Neural cell (in vitro differentiated cells): Measurements from ENCODE around the gene DEFB131B. TPM values are rescaled to one million over a fixed set of nuclear protein-coding genes. Genes with fewer than 3 reads are reported as not detected.

ENCODE experiments used
- H2AFZ ChIP-seq: fragments of 200-600, 300-800 bp; sonication (generic), shearing (Covaris generic); 2 replicates; pipeline ENCODE4 v1.6.0; 2014; ENCODE audit warnings: low read depth, mild to moderate bottlenecking, antibody characterized with exemption, low read length, moderate library complexity
- H3F3A ChIP-seq: fragments of 200-600 bp; shearing (Covaris generic); 2 replicates; pipeline ENCODE4 v1.6.1; 2016; ENCODE audit warnings: mild to moderate bottlenecking, moderate library complexity, mixed read lengths, antibody characterized with exemption, low read length; ENCODE audit not compliant: insufficient read depth, poor library complexity, severe bottlenecking
- H3K27ac ChIP-seq: fragments of 200-600, 300-800 bp; sonication (generic), shearing (Covaris generic); 2 replicates; pipeline ENCODE4 v1.5.1; 2014; ENCODE audit warnings: mild to moderate bottlenecking, low read length, moderate library complexity
- H3K27me3 ChIP-seq: fragments of 300-800, 200-600 bp; sonication (generic), shearing (Covaris generic); 2 replicates; pipeline ENCODE4 v1.6.0; 2014; ENCODE audit warnings: mild to moderate bottlenecking, low read depth, low read length, moderate library complexity; ENCODE audit not compliant: insufficient read depth
- H3K36me3 ChIP-seq: fragments of 300-800, 200-600 bp; sonication (generic), shearing (Covaris generic); 2 replicates; pipeline ENCODE4 v1.5.1; 2014; ENCODE audit warnings: mild to moderate bottlenecking, antibody characterized with exemption, low read length, moderate library complexity; ENCODE audit not compliant: insufficient read depth
- H3K4me2 ChIP-seq: fragments of 300-800, 200-600 bp; sonication (generic), shearing (Covaris generic); 2 replicates; pipeline ENCODE4 v1.6.0; 2014; ENCODE audit warnings: mild to moderate bottlenecking, low read length
- H3K4me3 ChIP-seq: fragments of 300-800, 200-600 bp; sonication (generic), shearing (Covaris generic); 2 replicates; pipeline ENCODE4 v1.5.1; 2014; ENCODE audit warnings: mild to moderate bottlenecking, low read length, moderate library complexity
- H3K79me2 ChIP-seq: fragments of 200-600 bp; shearing (Covaris generic); replicated peaks from 2 replicates; pipeline ENCODE4 v1.6.0; 2014; ENCODE audit warnings: mild to moderate bottlenecking, low read length, moderate library complexity; ENCODE audit not compliant: insufficient read depth
- H3K9ac ChIP-seq: fragments of 300-800, 200-600 bp; sonication (generic), shearing (Covaris generic); 2 replicates; pipeline ENCODE4 v1.6.1; 2016; ENCODE audit warnings: mild to moderate bottlenecking, low read length, mixed read lengths
- H3K9me2 ChIP-seq: fragments of 200-600 bp; shearing (Covaris generic); 2 replicates; pipeline ENCODE4 v1.6.1; 2016; ENCODE audit warnings: mild to moderate bottlenecking, low read length, mixed read lengths; ENCODE audit not compliant: insufficient read depth
- H3K9me3 ChIP-seq: fragments of 200-600, 300-800 bp; sonication (generic), shearing (Covaris generic); 2 replicates; pipeline ENCODE4 v1.6.1; 2016; ENCODE audit warnings: mild to moderate bottlenecking, mixed run types, low read length, moderate library complexity, mixed read lengths
- H4K20me1 ChIP-seq: fragments of 200-600 bp; shearing (Covaris generic); 2 replicates; pipeline ENCODE4 v1.6.1; 2016; ENCODE audit warnings: mild to moderate bottlenecking, mixed run types; ENCODE audit not compliant: insufficient read depth
- CTCF ChIP-seq: fragments of 450-650 bp; IDR thresholded peaks from 2 replicates; pipeline ENCODE4 v1.5.1; 2014; ENCODE audit warnings: antibody characterized with exemption, mild to moderate bottlenecking, moderate library complexity; ENCODE audit not compliant: poor library complexity, severe bottlenecking
- EP300 ChIP-seq: fragments of 450-650 bp; conservative IDR thresholded peaks from 2 replicates; pipeline ENCODE4 v1.6.1; 2014; ENCODE audit warnings: antibody characterized with exemption, mild to moderate bottlenecking, moderate library complexity; ENCODE audit not compliant: poor library complexity, severe bottlenecking
- EZH2 ChIP-seq: fragments of 200-600, 300-800 bp; shearing (Covaris generic), sonication (generic); IDR thresholded peaks from 2 replicates; pipeline ENCODE4 v1.6.1; 2014; ENCODE audit warnings: antibody characterized with exemption, low read length, borderline replicate concordance, mild to moderate bottlenecking; ENCODE audit not compliant: insufficient read depth, poor library complexity, severe bottlenecking
- MXI1 ChIP-seq: fragments of 450-650 bp; conservative IDR thresholded peaks from 2 replicates; pipeline ENCODE4 v1.6.1; 2014; ENCODE audit warnings: antibody characterized with exemption, mild to moderate bottlenecking; ENCODE audit not compliant: poor library complexity, severe bottlenecking
- POLR2AphosphoS5 ChIP-seq: IDR thresholded peaks from 2 replicates; pipeline ENCODE4 v1.6.1; 2012
- RAD21 ChIP-seq: fragments of 450-650 bp; conservative IDR thresholded peaks from 2 replicates; pipeline ENCODE4 v1.6.1; 2014; ENCODE audit warnings: antibody characterized with exemption, mild to moderate bottlenecking, moderate library complexity
- REST ChIP-seq: IDR thresholded peaks from 2 replicates; pipeline ENCODE4 v1.6.1; 2012; ENCODE audit warnings: borderline replicate concordance
- SMC3 ChIP-seq: fragments of 450-650 bp; conservative IDR thresholded peaks from 2 replicates; pipeline ENCODE4 v1.6.1; 2014; ENCODE audit warnings: antibody characterized with exemption, mild to moderate bottlenecking, moderate library complexity; ENCODE audit not compliant: poor library complexity
- TAF1 ChIP-seq: IDR thresholded peaks from 2 replicates; pipeline ENCODE4 v1.6.1; 2012; ENCODE audit warnings: low read depth
- polyA plus RNA-seq: library from polyadenylated mRNA; depleted of rRNA; stranded (reverse); fragments of >200 nt; gene quantifications from 2 replicates; pipeline ENCODE4 v1.2.3, GENCODE V29; 2014

Gene DEFB131B
- polyA plus RNA-seq, 1 donor from 2014 or later = not detected

GRCh38 chr11:71913756-71914526 is 35.7 kb downstream of the DEFB131B start:
- Histone ChIP-seq H4K20me1 (no peaks in the 10 kb centered on the region), H3F3A (no peaks in the 10 kb centered on the region), H3K27ac (no peak overlapping the region), H2AFZ (no peak overlapping the region), H3K9ac (no peak overlapping the region), H3K4me3 (no peak overlapping the region), H3K4me2 (no peak overlapping the region), H3K9me2 (no peaks in the 10 kb centered on the region), H3K36me3 (no peaks in the 10 kb centered on the region), H3K9me3 (no peaks in the 10 kb centered on the region), H3K27me3 (no peaks in the 10 kb centered on the region), H3K79me2 (no peaks in the 10 kb centered on the region)
- TF ChIP-seq MXI1 = no peak
- no peak for TF ChIP-seq REST
- no peak for TF ChIP-seq RAD21
- TF ChIP-seq TAF1 = no peak
- TF ChIP-seq POLR2AphosphoS5 = no peak
- no peak for TF ChIP-seq CTCF
- no peak for TF ChIP-seq EZH2
- TF ChIP-seq SMC3 = no peak
- TF ChIP-seq EP300 = no peak

DNA sequence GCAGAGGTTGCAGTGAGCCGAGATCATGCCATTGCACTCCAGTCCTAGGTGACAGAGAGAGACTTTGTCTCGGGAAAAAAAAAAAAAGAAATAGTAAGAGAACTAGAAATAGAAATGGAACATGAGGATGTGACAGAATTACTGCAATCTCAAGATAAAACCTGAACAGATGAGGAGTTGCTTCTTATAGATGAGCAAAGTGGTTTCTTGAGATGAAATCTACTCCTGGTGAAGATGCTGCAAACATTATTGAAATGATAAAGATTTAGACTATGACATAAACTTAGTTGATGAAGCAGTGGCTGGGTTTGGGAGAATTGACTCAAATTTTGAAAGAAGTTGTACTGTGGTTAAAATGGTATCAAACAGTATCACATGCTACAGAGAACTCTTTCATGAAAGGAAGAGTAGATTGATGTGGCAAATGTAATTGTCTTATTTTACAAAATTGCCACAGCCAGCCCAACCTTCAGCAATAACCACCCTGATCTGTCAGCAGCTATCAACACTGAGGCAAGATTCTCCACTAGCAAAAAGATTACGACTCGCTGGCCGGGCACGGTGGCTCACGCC is 36.5 kb downstream of the DEFB131B start:
- Histone ChIP-seq H3F3A (no peaks in the 10 kb centered on the region), H2AFZ (no peak overlapping the region), H3K79me2 (no peaks in the 10 kb centered on the region), H3K4me2 (no peak overlapping the region), H3K4me3 (no peak overlapping the region), H3K36me3 (no peaks in the 10 kb centered on the region), H4K20me1 (no peaks in the 10 kb centered on the region), H3K9me2 (no peaks in the 10 kb centered on the region), H3K27ac (no peak overlapping the region), H3K9me3 (no peaks in the 10 kb centered on the region), H3K9ac (no peak overlapping the region), H3K27me3 (no peaks in the 10 kb centered on the region)
- no peak for TF ChIP-seq RAD21
- TF ChIP-seq SMC3 = no peak
- TF ChIP-seq POLR2AphosphoS5 = no peak
- TF ChIP-seq MXI1 = no peak
- TF ChIP-seq REST = no peak
- no peak for TF ChIP-seq EP300
- TF ChIP-seq TAF1 = no peak
- no peak for TF ChIP-seq EZH2
- TF ChIP-seq CTCF = no peak
